HG03039 (cell line): Measurements from ENCODE around the gene VILL.

Experiments
- ATAC-seq: cut with Tn5 transposase; IDR thresholded peaks from one replicate; pipeline ENCODE4 v1.9.1; 2021; ENCODE audit warnings: mild to moderate bottlenecking, moderate library complexity; ENCODE audit not compliant: unreplicated experiment

VILL gene

GRCh38 chr3:38016410-38016809, 25.8 kb downstream of the VILL start:
- ATAC-seq, result no peak

GRCh38 chr3:38016847-38017444, 26.4 kb downstream of the VILL start:
- no peak for ATAC-seq

- no peak for ATAC-seq
These were observed 27.1 kb downstream of the VILL start for GRCh38 chr3:38017445-38018295.

- ATAC-seq, result no peak
These were observed 28.0 kb downstream of the VILL start for GRCh38 chr3:38018296-38019266.

- no peak for ATAC-seq
These were observed 29.2 kb downstream of the VILL start for GRCh38 chr3:38019658-38020341.

GRCh38 chr3:38020342-38020726, 29.7 kb downstream of the VILL start:
- no peak for ATAC-seq

- no peak for ATAC-seq
These were observed 30.6 kb downstream of the VILL start for GRCh38 chr3:38021196-38021595.

- no peak for ATAC-seq
These were observed 31.7 kb downstream of the VILL start for GRCh38 chr3:38022301-38022700.

- ATAC-seq, result no peak
These were observed 32.5 kb downstream of the VILL start for GRCh38 chr3:38022896-38023709.

GRCh38 chr3:38026856-38027255, 36.3 kb downstream of the VILL start:
- no peak for ATAC-seq

GRCh38 chr3:38027466-38028465, 37.2 kb downstream of the VILL start:
- ATAC-seq, result no peak

GRCh38 chr3:38028621-38029361, 38.2 kb downstream of the VILL start:
- no peak for ATAC-seq

- no peak for ATAC-seq
These were observed 39.0 kb downstream of the VILL start, which contains the start of gene PLCD1 for GRCh38 chr3:38029400-38030125. PLCD1 (minus strand) TSS chr3:38029642; CDS start chr3:38029539, 103 bp downstream.

GRCh38 chr3:38030126-38031021, 39.8 kb downstream of the VILL start:
- no peak for ATAC-seq

GRCh38 chr3:38031022-38031994, 40.7 kb downstream of the VILL start:
- ATAC-seq, result no peak
